ENCODE results near the gene TRAPPC2L.
"Not testable (repeated sequence)": the region's sequence is repeated elsewhere in the genome, so short reads cannot be mapped to it uniquely, and the experiment has no call there.

Gene TRAPPC2L

DNA sequence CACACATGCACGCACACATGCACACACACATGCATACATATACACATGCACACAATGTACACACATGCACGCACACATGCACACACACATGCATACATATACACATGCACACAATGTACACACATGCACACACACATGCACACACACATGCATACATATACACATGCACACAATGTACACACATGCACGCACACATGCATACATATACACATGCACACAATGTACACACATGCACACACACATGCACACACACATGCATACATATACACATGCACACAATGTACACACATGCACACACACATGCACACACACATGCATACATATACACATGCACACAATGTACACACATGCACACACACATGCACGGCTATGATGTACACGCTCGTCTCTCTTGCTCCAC lies 37.3 kb downstream of the TRAPPC2L start:
- not testable (repeated sequence) for DNase-seq

GRCh38 chr16:88894681-88895300 lies 37.9 kb downstream of the TRAPPC2L start:
- DNase-seq, result no peak

- no peak for DNase-seq
Measured at GRCh38 chr16:88895335-88895734, 38.4 kb downstream of the TRAPPC2L start.

DNA sequence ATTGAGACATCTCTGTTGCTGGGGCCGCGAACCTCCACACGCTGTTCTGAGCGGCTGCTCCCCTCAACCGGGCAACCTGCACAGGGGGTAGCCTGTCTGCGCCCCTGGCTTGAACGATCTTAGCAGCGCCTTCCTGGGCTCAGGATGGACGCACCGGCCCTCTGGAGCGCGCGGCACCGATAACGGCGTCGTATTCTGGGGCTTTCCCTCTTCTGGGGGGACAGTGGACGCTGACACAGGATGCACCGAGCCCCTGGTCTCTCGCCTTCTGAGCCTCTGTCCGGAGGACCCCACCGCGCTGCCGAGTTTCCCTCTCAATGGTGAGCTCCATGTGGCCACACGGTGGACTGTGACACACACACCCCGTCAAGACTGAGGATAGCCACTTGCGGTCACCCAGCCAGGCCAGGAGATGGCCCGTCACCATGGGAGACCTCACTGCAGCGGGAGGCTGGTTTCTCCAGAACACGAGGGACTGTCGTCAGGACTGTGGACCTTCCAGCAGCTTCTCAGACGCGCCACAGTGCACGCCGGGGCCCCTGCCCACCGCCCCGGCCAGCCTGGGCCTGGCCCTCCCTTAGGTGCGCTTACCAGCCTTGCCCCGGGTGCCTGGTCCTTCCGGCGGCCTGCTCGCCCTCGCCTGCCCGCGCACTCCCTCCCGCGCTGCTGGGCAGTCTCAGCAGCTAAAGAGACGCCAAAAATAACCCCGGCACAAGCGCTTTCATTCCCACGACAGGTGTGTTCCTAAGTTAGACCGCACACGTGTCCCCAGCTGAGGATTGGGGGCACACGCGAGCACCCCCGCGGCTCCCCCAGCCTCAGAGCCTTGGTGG lies 39.5 kb downstream of the TRAPPC2L start:
- DNase-seq, result no peak

DNA sequence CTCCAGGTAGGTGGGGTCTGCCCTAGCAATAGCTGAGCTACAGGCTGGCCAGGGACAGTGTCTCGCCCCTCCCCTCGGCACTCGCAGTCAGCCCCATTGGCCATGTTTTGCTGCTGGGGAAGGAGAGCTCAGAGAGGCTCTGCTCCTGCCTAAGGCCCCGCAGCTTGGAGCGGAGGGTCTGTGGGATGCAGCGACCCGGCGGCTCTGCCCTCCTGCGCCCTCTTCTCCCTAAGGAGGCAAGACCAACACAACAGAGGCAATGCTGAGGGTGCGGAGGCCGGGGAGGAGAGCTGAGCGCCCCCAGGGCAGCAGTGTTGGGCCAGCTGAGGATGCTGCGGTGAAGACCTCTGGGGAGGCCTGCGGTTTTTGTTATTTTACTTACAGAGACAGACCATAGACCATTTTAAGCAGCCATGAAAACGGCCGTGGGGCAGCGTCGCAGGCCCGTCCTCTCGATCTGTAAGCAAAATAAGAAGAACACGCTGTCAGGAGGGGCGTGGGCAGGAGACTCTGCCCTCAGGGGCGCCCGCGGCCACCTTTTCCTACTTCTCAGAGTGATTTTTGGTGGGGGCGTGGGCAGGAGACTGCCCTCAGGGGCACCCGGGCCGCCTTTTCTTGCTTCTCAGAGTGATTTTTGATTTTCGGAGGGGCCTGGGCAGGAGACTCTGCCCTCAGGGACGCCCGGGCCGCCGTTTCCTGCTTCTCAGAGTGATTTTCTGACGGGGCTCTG lies 40.9 kb downstream of the TRAPPC2L start:
- DNase-seq, result no peak

- DNase-seq, result no peak
Measured at GRCh38 chr16:88899901-88900661, 43.2 kb downstream of the TRAPPC2L start.

DNA sequence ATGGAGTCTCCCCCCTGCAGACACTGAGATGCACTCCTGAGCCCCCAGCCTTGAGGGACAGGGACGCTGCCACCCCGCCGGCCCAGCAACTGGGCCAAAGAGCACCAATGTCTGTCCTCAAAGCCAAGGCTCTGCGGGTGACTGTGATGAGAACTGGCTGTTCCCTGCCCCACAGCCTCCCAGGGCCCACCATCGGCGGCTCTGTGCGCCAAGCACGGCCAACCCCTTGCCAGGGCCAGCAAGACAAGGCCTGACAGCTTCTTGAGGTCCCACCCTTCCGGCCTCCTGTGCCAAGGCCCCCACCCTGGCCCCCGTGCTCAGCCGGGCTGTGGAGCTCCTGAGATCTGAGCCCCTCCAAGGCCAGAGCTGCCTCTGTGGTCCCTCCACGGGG lies 43.7 kb downstream of the TRAPPC2L start:
- no peak for DNase-seq

DNA sequence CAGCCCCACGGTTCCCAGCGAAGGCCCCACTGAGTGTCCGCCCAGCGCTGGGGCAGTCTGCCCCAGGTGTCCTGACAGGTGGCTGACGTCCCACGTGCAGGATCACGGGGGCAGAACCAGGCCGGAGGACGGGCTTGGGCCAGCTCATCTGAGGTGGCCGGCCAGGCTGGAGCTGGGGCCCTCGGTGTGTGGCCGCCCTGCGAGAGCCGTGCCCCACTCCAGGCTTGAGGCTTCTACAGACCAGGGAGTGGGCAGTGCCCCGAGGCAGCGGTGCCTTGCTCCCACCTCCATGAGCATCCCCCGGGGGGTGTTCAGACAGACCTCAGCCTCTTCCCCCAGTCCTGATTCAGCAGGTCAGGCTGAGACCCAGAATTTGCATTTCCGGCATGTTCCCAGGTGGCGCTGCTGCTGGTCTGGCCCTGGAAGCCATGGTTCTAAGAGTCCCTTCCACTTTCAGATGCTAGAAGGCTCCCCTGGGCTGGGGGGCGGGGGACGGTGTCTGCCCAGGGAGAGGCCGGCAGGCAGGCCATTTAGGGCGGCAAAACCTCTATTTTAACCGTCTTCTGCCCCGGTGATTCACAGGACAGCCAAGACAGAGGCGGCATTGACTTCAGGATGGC lies 44.9 kb downstream of the TRAPPC2L start:
- no peak for DNase-seq

GRCh38 chr16:88902744-88903143 lies 45.8 kb downstream of the TRAPPC2L start:
- no peak for DNase-seq

DNA sequence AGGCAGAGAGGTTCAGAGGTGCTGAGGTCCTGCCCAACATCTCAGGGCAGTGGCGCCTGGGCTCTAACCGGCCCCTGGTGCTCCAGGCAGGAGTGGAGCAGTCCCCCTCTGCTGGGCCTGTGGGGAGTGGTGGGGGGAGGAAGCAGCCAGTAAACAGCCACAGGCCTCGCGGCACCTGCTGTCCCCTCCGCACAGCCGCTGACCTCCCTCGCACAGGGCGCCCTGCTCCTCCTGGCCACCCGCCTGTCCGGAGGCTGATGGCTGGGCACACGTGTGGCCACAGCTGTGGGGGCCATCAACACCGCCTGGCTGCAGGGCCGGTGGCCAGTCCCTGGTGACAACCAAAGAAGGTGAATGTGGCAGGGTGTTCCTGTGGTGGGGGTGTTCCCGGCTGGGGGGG lies 46.3 kb downstream of the TRAPPC2L start:
- no peak for DNase-seq

GRCh38 chr16:88904676-88905365 lies 47.9 kb downstream of the TRAPPC2L start:
- no peak for DNase-seq

DNA sequence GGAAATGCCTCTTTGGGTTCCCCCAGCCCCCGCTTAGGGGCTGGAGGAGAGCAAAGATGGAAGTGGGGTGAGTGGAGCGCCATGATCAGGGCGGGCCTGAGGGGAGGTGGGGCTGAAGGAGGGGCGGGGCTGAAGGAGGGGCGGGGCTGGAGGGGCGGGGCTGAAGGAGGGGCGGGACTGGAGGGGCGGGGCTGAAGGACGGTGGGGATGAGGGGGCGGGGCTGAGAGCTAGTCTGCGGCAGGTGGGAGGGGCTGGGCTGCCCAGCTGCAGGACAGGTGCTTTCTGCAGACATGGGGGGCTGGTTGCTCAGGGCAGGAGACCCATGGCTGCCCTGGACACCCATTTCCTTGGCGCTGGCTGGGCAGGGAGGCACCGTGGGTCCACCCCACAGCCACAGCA lies 48.6 kb downstream of the TRAPPC2L start:
- DNase-seq, result no peak

GRCh38 chr16:88906020-88906419 lies 49.1 kb downstream of the TRAPPC2L start:
- no peak for DNase-seq

DNA sequence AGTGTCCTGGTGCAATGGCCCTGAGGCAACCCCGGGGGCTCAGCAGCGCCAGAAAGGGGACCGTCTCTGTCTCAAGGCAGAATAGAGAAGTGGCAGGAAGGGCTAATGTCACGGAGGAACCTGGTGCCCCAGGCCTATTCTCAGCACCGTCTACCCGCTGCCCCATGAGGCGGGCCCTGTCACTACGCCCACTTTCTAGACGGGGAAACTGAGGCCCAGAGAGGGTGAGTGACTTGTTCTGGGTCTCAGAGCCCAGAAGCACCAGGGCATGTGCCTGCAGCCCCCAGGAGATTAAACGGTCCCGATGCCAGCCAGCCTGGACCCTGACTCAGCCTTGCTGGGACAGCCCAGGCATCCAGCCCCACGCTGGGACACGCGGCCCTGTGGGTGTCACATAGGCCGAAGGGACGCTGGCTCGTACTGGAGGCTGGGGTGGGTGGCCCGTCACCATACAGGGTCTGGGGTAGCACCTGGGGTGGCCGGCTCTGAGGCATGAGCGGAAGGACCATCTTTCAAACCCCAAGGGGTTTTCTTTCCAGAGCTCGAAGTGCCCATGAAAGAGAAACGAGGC lies 49.7 kb downstream of the TRAPPC2L start:
- DNase-seq, result no peak

DNA sequence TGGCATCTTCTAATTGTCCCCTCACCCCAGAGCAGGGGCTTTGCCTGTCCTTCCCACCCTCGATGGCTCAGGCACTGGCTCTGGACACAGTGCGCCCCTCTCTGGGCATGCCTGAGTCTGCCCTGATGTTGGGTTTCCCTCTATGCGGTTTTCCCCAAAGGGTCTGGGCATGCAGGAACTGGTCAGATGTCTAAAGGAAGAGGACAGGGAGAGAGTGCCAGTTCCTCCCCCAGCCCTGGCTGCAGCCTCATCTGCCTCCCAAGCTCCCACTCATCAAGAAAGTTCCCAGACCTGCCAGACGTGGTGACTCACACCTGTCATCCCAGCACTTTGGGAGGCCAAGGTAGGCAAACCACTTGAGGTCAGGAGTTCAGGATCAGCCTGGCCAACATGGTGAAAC lies 50.8 kb downstream of the TRAPPC2L start:
- no peak for DNase-seq

GRCh38 chr16:88908307-88908706 lies 51.4 kb downstream of the TRAPPC2L start:
- no peak for DNase-seq

GRCh38 chr16:88909431-88910210 lies 52.7 kb downstream of the TRAPPC2L start:
- DNase-seq, result no peak

- no peak for DNase-seq
Measured at GRCh38 chr16:88910284-88911135, 53.6 kb downstream of the TRAPPC2L start.

GRCh38 chr16:88911136-88911945 lies 54.4 kb downstream of the TRAPPC2L start:
- no peak for DNase-seq

Measured in effector CD8-positive, alpha-beta T cell (primary cell).